HepG2 (cell line): ENCODE measurements around the gene RNF25. TPM values are rescaled to one million over a fixed set of nuclear protein-coding genes. Genes with fewer than 3 reads are reported as not detected.

ENCODE experiments used
- ATF4 ChIP-seq, 2 experiments: fragments of 450-650 bp in 1 of 2; sonication (generic) in 1 of 2; formaldehyde crosslinking; IDR thresholded peaks; 2 replicates each; pipeline versions ENCODE4 v1.5.0 to v1.8.0; 2020 to 2022; ENCODE audit warnings: mild to moderate bottlenecking in 1 of 2, missing genetic modification reagents in 1 of 2
- BCL6 ChIP-seq: IDR thresholded peaks from 2 replicates; pipeline ENCODE4 v1.6.1; 2016; ENCODE audit warnings: missing genetic modification reagents, missing compliant biosample characterization
- CTCF ChIP-seq: sonication (generic); formaldehyde crosslinking; IDR thresholded peaks from 2 replicates; pipeline ENCODE4 v1.5.0; 2020; ENCODE audit warnings: mild to moderate bottlenecking, missing genetic modification reagents, moderate library complexity
- DRAP1 ChIP-seq: IDR thresholded peaks from 2 replicates; pipeline ENCODE4 v1.6.1; 2016; ENCODE audit warnings: missing genetic modification reagents, missing compliant biosample characterization
- HMGXB4 ChIP-seq, 2 experiments: sonication (generic) in 1 of 2; formaldehyde crosslinking in 1 of 2; IDR thresholded peaks; 2 replicates each; pipeline versions ENCODE4 v1.4.0 to v1.6.1; 2018 to 2020; ENCODE audit warnings: missing genetic modification reagents in 2 of 2, borderline replicate concordance in 1 of 2, low read depth in 1 of 2, mild to moderate bottlenecking in 1 of 2, missing biosample characterization in 1 of 2
- IRF2 ChIP-seq: IDR thresholded peaks from 2 replicates; pipeline ENCODE4 v1.6.1; 2018; ENCODE audit warnings: missing genetic modification reagents, missing compliant biosample characterization
- MIER2 ChIP-seq: IDR thresholded peaks from 2 replicates; pipeline ENCODE4 v1.6.1; 2016; ENCODE audit warnings: missing biosample characterization, missing genetic modification reagents
- PATZ1 ChIP-seq: sonication (generic); formaldehyde crosslinking; IDR thresholded peaks from 2 replicates; pipeline ENCODE4 v1.4.0; 2020; ENCODE audit warnings: missing genetic modification reagents
- RCOR2 ChIP-seq: IDR thresholded peaks from 2 replicates; pipeline ENCODE4 v1.6.1; 2016; ENCODE audit warnings: missing biosample characterization, missing genetic modification reagents
- RFXANK ChIP-seq: IDR thresholded peaks from 2 replicates; pipeline ENCODE4 v1.6.1; 2016
- SP5 ChIP-seq: IDR thresholded peaks from 2 replicates; pipeline ENCODE4 v1.6.1; 2016; ENCODE audit warnings: low read depth, borderline replicate concordance
- TFDP2 ChIP-seq: sonication (generic); formaldehyde crosslinking; IDR thresholded peaks from 2 replicates; pipeline ENCODE4 v1.4.0; 2020; ENCODE audit warnings: missing genetic modification reagents
- ZBTB33 ChIP-seq: sonication (generic); formaldehyde crosslinking; IDR thresholded peaks from 2 replicates; pipeline ENCODE4 v1.4.0; 2020; ENCODE audit warnings: missing genetic modification reagents
- ZNF605 ChIP-seq: sonication (generic); formaldehyde crosslinking; IDR thresholded peaks from 2 replicates; pipeline ENCODE4 v1.8.0; 2022; ENCODE audit warnings: mild to moderate bottlenecking, missing genetic modification reagents
- ZNF800 ChIP-seq: sonication (generic); formaldehyde crosslinking; IDR thresholded peaks from 2 replicates; pipeline ENCODE4 v1.4.0; 2020; ENCODE audit warnings: missing genetic modification reagents
- polyA plus RNA-seq, 8 experiments: library from polyadenylated mRNA; depleted of rRNA in 3 of 8; stranded (reverse) in 7 of 8; unstranded in 1 of 8; fragments of >200 nt; fragmentation: Illumina TruSeq in 4 of 8; extraction: Trizol in 4 of 8; gene quantifications; 2 replicates each; pipeline versions ENCODE4 v1.2.1 to v1.2.3, GENCODE V29; 2011 to 2016; ENCODE audit warnings: low read depth in 4 of 8, missing spikeins in 1 of 8, mixed read lengths in 1 of 8; ENCODE audit not compliant: insufficient read depth in 1 of 8
- total RNA-seq, 5 experiments: library from RNA; depleted of rRNA; stranded (reverse); fragments of >200 nt; fragmentation: Illumina TruSeq; extraction: Trizol; gene quantifications; 2 replicates each; pipeline ENCODE4 v1.2.3, GENCODE V29; 2016; ENCODE audit warnings: low read depth in 1 of 5

RNF25 gene
- total and polyA plus RNA-seq, 2 of the 13 experiments (the other 11 are each of a cell fraction or from before 2014, with no cell fraction given): 37.0 to 87.6 TPM

- peak; percentile 87 for TF ChIP-seq CTCF (CRISPR knock-in tag)
- TF ChIP-seq SP5: 0 out of 2 replicates have a peak, but pooled peaks have one; percentile 24
- TF ChIP-seq DRAP1 (CRISPR knock-in tag): peak; percentile 38; the same call in 1 of the 2 replicates
- TF ChIP-seq BCL6 (CRISPR knock-in tag): 0 out of 2 replicates have a peak, but pooled peaks have one; percentile 8
- TF ChIP-seq RFXANK: 0 out of 2 replicates have a peak, but pooled peaks have one; percentile 31
- TF ChIP-seq RCOR2 (CRISPR knock-in tag): 0 out of 2 replicates have a peak, but pooled peaks have one; percentile 54
- 0 out of 2 replicates have a peak, but pooled peaks have one; percentile 31 for TF ChIP-seq MIER2 (CRISPR knock-in tag)
- peak; percentile 58 for TF ChIP-seq PATZ1
- TF ChIP-seq HMGXB4 (CRISPR knock-in tag; IDR thresholded peaks at IDR 0.05; ENCODE audit: borderline replicate concordance in 1 of 2, low read depth in 1 of 2): peak; percentile 33 to 67; a peak in 2 of 4 replicates
- 0 out of 2 replicates have a peak, but pooled peaks have one; percentile 36 for TF ChIP-seq ZNF800 (CRISPR knock-in tag)
- TF ChIP-seq ATF4 (CRISPR knock-in tag; IDR thresholded peaks at IDR 0.05): 0 out of 4 replicates have a peak, but pooled peaks of 1 of the 2 experiments have one; percentile 26
- 0 out of 2 replicates have a peak, but pooled peaks have one; percentile 23 for TF ChIP-seq ZNF605
- peak; percentile 61; the same call in 1 of the 2 replicates for TF ChIP-seq IRF2 (CRISPR knock-in tag)
- TF ChIP-seq TFDP2 (CRISPR knock-in tag): peak; percentile 42; the same call in 1 of the 2 replicates
- peak; percentile 92 for TF ChIP-seq ZBTB33 (CRISPR knock-in tag)
These were observed 15.7 kb upstream of the RNF25 start (continued) for GRCh38 chr2:218687400-218688060.
